Measurements from ENCODE around the gene ERCC2.

Gene ERCC2

GRCh38 chr19:45303269-45304060 is 66.9 kb downstream of the ERCC2 start:
- Histone ChIP-seq H3K4me3 (ENCODE audit: low read depth, low read length) (no peak overlapping the region), H3K27me3 (ENCODE audit: insufficient read depth, low read length) (no peaks in the 10 kb centered on the region), H3K4me1 (ENCODE audit: control insufficient read depth, insufficient read depth, low read length, unreplicated experiment) (no peaks in the 10 kb centered on the region), H3K27ac (ENCODE audit: low read depth, low read length) (no peak overlapping the region), H3K79me2 (ENCODE audit: control insufficient read depth, insufficient read depth, low read length, unreplicated experiment) (no peaks in the 10 kb centered on the region), H3K36me3 (ENCODE audit: insufficient read depth, low read length) (no peaks in the 10 kb centered on the region), H2AFZ (ENCODE audit: low read length, unreplicated experiment) (no peak overlapping the region)

- H3K79me2 ChIP-seq (ENCODE audit: control insufficient read depth, insufficient read depth, low read length, unreplicated experiment) = no peaks in the 10 kb centered on the region
- H3K4me1 ChIP-seq (ENCODE audit: control insufficient read depth, insufficient read depth, low read length, unreplicated experiment) = no peaks in the 10 kb centered on the region
- no peak overlapping the region for H3K4me3 ChIP-seq (ENCODE audit: low read depth, low read length)
- no peaks in the 10 kb centered on the region for H3K36me3 ChIP-seq (ENCODE audit: insufficient read depth, low read length)
- H2AFZ ChIP-seq (ENCODE audit: low read length, unreplicated experiment) = no peak overlapping the region
- no peak overlapping the region for H3K27ac ChIP-seq (ENCODE audit: low read depth, low read length)
- no peaks in the 10 kb centered on the region for H3K27me3 ChIP-seq (ENCODE audit: insufficient read depth, low read length)
These were observed 68.0 kb downstream of the ERCC2 start for GRCh38 chr19:45302416-45302815.
